LNCAP (cell line): Measurements from ENCODE around the gene BTN2A1.

Source experiments
- TF ChIP-seq, protein P1 (sequence below): fragments of 450-650 bp; IDR thresholded peaks from 2 replicates; pipeline ENCODE4 v1.5.1; 2017; ENCODE audit warnings: mild to moderate bottlenecking

Gene BTN2A1

DNA sequence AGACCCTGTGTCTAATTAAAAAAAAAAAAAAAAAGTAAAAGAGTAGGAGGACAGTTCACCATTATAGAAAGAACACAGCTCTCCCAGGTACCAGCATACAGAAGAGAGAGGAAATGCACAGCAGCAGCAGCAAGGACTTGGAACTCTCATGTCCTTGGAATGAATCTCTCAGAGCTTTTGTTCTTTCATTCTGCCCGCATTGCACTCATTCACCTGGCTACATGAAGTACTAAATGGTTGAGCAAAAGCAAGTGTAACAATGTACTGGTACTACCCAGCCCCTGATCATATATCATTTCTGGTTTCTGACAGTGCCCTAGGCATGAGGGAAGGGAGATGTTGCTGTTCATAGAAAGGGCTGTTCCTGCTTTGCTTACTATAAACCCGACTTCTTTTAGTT, 29.5 kb upstream of the BTN2A1 start:
- TF ChIP-seq, protein P1, sequence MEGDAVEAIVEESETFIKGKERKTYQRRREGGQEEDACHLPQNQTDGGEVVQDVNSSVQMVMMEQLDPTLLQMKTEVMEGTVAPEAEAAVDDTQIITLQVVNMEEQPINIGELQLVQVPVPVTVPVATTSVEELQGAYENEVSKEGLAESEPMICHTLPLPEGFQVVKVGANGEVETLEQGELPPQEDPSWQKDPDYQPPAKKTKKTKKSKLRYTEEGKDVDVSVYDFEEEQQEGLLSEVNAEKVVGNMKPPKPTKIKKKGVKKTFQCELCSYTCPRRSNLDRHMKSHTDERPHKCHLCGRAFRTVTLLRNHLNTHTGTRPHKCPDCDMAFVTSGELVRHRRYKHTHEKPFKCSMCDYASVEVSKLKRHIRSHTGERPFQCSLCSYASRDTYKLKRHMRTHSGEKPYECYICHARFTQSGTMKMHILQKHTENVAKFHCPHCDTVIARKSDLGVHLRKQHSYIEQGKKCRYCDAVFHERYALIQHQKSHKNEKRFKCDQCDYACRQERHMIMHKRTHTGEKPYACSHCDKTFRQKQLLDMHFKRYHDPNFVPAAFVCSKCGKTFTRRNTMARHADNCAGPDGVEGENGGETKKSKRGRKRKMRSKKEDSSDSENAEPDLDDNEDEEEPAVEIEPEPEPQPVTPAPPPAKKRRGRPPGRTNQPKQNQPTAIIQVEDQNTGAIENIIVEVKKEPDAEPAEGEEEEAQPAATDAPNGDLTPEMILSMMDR: no peak

DNA sequence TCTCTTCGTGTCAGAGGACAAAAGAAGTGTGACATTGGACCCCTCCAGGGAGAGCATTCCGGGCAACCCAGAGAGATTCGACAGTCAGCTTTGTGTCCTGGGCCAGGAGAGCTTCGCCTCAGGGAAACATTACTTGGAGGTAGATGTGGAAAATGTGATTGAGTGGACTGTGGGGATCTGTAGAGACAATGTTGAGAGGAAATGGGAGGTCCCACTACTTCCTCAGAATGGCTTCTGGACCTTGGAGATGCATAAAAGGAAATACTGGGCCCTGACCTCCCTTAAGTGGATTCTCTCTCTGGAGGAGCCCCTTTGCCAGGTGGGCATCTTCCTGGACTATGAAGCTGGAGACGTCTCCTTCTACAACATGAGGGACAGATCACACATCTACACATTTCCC, 27.0 kb upstream of the BTN2A1 start:
- TF ChIP-seq, protein P1: no peak

DNA sequence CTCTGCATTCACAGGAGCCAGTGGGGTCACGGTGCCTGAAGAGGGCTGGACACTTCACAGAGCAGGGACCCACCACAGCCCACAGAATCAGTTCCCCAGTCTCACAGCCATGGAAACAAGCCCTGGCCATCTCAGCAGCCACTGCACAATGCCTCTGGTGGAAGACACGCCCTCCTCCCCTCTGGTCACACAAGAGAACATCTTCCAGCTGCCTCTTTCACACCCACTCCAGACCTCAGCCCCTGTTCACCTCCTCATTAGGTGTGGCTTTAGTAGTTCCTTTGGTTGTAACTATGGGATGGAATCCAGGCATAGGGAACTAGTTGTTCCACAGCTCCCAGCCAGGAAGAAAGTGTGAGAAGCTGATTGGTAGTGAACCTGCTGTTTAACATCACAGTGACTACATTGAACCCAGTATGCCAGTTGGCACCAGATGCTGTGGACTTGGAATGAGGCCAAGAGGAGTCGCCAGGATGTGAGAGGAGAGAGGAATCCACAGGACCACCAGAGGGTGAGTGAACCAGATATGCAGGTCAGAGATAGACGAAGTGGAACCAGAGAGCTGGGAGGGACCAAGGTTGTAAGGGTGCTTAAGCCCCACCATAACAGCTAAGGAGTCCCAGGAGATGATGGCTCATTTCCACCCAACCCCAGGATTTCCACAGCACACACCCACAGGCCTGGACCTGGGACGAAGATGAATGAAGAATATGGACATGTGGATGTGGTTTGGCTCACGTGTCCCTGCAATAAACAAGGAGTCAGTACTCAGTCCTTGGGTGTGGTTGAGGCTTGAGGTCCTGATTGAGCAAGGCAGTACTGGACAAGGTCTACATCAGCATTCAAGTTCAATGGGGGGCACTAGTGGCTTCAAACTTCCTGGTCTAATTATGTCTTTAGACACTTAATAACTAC, 26.2 kb upstream of the BTN2A1 start:
- TF ChIP-seq, protein P1: no peak

DNA sequence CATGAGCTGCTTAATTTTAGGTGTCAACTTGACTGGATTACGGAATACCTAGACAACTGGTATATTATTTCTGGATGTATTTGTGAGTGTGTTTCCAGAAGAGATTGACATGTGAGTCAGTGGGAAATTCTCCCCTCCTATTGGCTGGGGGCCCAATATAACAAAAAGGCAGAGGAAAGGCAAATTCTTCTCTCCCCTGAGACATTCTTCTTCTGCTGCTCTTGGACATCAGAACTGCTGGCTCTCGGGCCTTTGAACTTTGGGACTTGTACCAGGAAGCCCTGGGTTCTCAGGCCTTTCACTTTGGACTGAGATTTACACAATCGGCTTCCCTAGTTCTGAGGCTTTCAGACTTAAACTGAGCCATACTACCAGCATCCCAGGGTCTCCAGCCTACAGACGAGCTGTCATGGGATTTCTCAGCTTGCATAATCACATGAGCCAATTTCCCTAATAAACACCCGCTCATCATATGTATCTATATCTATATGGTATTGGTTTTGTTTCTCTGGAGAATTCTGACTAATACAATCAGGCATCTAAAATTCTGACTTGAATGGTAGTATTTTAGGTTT, 25.0 kb upstream of the BTN2A1 start:
- TF ChIP-seq, protein P1: no peak

DNA sequence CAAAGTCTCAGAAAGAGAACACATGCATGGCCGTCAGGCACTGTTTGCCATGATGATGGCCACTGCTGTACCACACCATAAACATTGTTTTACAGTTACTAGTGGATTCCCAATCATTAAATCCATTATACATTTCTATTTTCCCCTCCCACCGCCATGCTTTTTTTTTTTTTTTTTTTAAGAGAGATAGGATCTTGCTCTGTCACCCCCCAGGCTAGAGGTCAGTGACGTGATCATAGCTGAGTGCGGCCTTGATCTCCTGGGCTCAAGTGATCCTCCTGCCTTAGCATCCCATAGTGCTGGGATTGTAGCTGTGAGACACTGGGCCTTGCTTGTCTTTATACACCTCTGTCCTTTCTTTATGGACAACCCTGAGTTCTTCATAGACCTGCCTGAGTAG, 21.7 kb upstream of the BTN2A1 start:
- TF ChIP-seq, protein P1: no peak

DNA sequence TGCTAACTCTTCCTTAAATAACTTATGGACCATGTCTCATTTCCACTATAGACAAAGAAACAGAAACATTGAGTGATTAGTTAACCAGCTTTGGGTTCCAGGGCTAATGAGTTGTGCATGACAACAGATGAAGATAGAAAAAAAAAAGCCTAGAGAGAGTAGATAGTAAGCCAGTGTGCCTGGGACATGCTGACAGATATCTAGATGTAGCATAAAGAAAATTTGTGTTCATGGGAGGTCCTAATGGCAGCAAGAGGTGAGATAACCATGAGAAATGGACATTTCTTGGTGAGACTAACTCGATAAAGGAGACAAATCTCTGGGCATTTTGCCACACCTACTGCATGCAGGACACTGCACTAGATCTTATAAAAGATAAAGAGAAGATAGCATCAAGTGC, 20.2 kb upstream of the BTN2A1 start:
- TF ChIP-seq, protein P1: no peak

DNA sequence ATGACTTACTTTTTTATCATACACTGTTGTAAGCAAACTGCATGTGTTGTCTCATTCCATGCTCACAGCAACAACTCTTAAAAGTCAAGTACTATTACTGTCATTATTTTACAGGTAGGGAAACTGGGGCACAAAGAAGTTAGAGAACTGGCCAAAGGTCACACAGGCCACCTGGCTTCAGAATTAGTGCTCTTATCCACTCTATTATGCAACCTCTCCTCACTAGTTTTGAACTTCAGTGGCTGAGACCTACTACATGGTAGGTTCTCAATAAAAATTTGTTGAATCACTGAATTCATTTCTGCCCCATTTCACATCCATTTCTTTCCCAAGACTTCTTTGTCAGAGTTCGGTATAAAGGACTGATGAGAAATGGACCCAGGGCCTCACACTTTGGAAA, 19.8 kb upstream of the BTN2A1 start:
- TF ChIP-seq, protein P1: no peak
